ENCODE results near the gene GATB. TPM values are rescaled to one million over a fixed set of nuclear protein-coding genes. Genes with fewer than 3 reads are reported as not detected.
A peak's percentile ranks its signal among the peaks of the same experiment; 100 is the strongest.

Gene GATB
- total and polyA plus RNA-seq, 12 donors: 39.1 to 168 (median 88.5) TPM

GRCh38 chr4:151670843-151671242, 90.0 kb downstream of the GATB start:
- Histone ChIP-seq H3K4me1 (peaks cover 9 to 71% (median 20%) of the 10 kb centered on the region in 9 donors), H3K27me3 (no peaks in the 10 kb centered on the region), H3K4me3 (no peak overlapping the region), H3K36me3 (peaks cover 0 to 14% (median 0%) of the 10 kb centered on the region in 9 donors), H3K27ac (peak overlapping the region in 5 of 10 donors; percentile 29 to 72 (median 51)), H3K9me3 (no peaks in the 10 kb centered on the region)
- peak in 1 of 8 donors; percentile 10 for ATAC-seq
- intact Hi-C loops (cut with DNase I): no loop called here
- no peak for TF ChIP-seq CTCF (IDR thresholded peaks at IDR 0.05)
- no peak for DNase-seq
- 72 to 76% methylated on average over 5 of the region's 5 CpGs for WGBS, 2 donors

DNA sequence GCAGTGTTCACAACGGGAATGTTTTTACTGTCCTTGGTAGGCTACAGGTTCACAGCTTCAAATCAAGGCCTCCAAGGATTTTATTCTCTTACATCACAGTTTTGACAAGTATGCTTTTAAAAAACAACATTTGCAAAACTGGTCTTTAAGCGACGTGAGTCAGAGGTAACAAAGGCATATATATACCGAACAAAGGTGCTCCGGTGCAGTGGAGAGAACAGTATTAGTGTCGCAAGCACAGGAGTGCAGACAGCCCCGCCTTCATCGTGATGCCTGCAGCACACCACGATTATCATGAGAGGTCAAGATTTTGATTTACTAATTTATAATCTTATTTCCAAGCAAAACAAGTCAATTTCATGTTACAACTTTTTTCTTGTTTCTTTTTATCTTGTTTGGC, 90.8 kb downstream of the GATB start:
- DNase-seq: no peak
- Histone ChIP-seq H3K27me3 (no peaks in the 10 kb centered on the region), H3K9me3 (no peaks in the 10 kb centered on the region), H3K4me3 (no peak overlapping the region), H3K36me3 (peaks cover 0 to 14% (median 0%) of the 10 kb centered on the region in 9 donors), H3K4me1 (peaks cover 4 to 66% (median 15%) of the 10 kb centered on the region in 9 donors), H3K27ac (peak overlapping the region in 2 of 10 donors; percentile 9 to 29)
- no peak for ATAC-seq
- TF ChIP-seq CTCF (IDR thresholded peaks at IDR 0.05): no peak
- intact Hi-C loops (cut with DNase I): no loop called here
- 86 to 92% methylated on average over 9 of the region's 9 CpGs for WGBS, 2 donors

GRCh38 chr4:151668689-151669402, 92.0 kb downstream of the GATB start:
- DNase-seq (no peak), ATAC-seq (no peak)
- Histone ChIP-seq H3K4me3 (no peak overlapping the region), H3K4me1 (peaks cover 2 to 56% (median 6%) of the 10 kb centered on the region in 9 donors), H3K27me3 (no peaks in the 10 kb centered on the region), H3K27ac (peak overlapping the region in 4 of 10 donors; percentile 30 to 84 (median 76)), H3K36me3 (peaks cover 0 to 14% (median 0%) of the 10 kb centered on the region in 9 donors), H3K9me3 (no peaks in the 10 kb centered on the region)
- 89 to 91% methylated on average over 4 of the region's 4 CpGs for WGBS, 2 donors
- TF ChIP-seq CTCF (IDR thresholded peaks at IDR 0.05): no peak
- intact Hi-C loops (cut with DNase I): no loop called here

GRCh38 chr4:151667666-151668065, 93.1 kb downstream of the GATB start:
- Histone ChIP-seq H3K4me1 (peaks cover 0 to 45% (median 6%) of the 10 kb centered on the region in 9 donors), H3K9me3 (no peaks in the 10 kb centered on the region), H3K36me3 (peaks cover 0 to 14% (median 0%) of the 10 kb centered on the region in 9 donors), H3K27ac (peak overlapping the region in 6 of 10 donors; percentile 33 to 84 (median 66)), H3K27me3 (no peaks in the 10 kb centered on the region), H3K4me3 (no peak overlapping the region)
- intact Hi-C loops (cut with DNase I): no loop called here
- 78 to 83% methylated on average over 4 of the region's 4 CpGs for WGBS, 2 donors
- no peak for TF ChIP-seq CTCF (IDR thresholded peaks at IDR 0.05)
- ATAC-seq (no peak), DNase-seq (no peak)
